ENCODE measurements around the gene ANKRD10.

The ANKRD10 gene

GRCh38 chr13:110869231-110869804 is 45.6 kb downstream of the ANKRD10 start:
- no peak for DNase-seq (ENCODE audit: extremely low read depth, insufficient read length)
- no peak overlapping the region for H3K4me3 ChIP-seq (replicated peaks; ENCODE audit: low read depth, low read length)
- peaks cover 1% of the 10 kb centered on the region; the same call in 1 of the 2 replicates for H3K27me3 ChIP-seq (replicated peaks; ENCODE audit: control insufficient read depth, insufficient read depth, low read length)
- TF ChIP-seq, protein P1, sequence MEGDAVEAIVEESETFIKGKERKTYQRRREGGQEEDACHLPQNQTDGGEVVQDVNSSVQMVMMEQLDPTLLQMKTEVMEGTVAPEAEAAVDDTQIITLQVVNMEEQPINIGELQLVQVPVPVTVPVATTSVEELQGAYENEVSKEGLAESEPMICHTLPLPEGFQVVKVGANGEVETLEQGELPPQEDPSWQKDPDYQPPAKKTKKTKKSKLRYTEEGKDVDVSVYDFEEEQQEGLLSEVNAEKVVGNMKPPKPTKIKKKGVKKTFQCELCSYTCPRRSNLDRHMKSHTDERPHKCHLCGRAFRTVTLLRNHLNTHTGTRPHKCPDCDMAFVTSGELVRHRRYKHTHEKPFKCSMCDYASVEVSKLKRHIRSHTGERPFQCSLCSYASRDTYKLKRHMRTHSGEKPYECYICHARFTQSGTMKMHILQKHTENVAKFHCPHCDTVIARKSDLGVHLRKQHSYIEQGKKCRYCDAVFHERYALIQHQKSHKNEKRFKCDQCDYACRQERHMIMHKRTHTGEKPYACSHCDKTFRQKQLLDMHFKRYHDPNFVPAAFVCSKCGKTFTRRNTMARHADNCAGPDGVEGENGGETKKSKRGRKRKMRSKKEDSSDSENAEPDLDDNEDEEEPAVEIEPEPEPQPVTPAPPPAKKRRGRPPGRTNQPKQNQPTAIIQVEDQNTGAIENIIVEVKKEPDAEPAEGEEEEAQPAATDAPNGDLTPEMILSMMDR (IDR thresholded peaks at IDR 0.05; ENCODE audit: insufficient read depth, low read length, poor library complexity, severe bottlenecking), result no peak
- H3K36me3 ChIP-seq (ENCODE audit: control insufficient read depth, insufficient read depth, low read length), result no peaks in the 10 kb centered on the region

DNA sequence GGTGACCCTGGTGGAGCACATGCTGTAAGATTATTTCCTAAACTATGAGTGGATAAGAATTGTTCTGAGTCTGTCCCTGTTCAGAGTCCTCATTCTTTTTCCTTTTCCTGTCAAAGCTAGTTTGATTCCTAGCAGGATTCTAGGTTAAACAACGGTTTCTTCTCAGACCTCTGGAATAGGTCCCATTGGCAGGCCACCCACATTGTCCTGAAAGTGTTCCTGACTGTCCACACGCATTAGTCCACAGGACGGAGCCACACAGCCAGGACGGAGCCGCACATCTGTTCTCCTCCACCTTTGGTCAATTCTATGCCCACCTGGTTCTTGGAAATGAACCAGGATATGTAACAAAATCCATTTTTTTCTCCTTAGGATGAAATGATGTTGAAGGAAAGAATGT is 46.1 kb downstream of the ANKRD10 start:
- TF ChIP-seq, protein P1 (IDR thresholded peaks at IDR 0.05; ENCODE audit: insufficient read depth, low read length, poor library complexity, severe bottlenecking), result no peak
- Histone ChIP-seq H3K36me3 (ENCODE audit: control insufficient read depth, insufficient read depth, low read length) (no peaks in the 10 kb centered on the region), H3K4me3 (replicated peaks; ENCODE audit: low read depth, low read length) (no peak overlapping the region), H3K27me3 (replicated peaks; ENCODE audit: control insufficient read depth, insufficient read depth, low read length) (peaks cover 1% of the 10 kb centered on the region; the same call in 1 of the 2 replicates)
- no peak for DNase-seq (ENCODE audit: extremely low read depth, insufficient read length)

DNA sequence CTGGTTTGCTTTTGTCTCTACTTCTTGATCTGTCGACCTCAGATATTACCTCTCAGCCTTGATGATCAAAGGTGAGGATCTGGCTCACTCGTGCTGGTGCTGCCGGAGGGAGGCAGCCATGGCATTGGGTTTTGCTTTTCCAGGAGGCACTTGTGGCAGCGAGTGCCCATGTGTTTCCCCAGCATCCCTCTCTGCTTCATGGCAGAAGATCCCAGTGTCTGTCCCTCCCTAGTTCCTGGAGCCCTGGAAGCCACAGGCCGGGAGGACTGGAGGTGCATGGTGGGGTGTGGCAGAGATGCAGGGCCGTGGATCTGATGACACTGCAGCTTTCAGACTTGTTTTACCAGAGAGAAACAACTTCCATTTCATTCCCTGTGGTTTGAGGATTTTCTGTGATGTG is 47.5 kb downstream of the ANKRD10 start:
- Histone ChIP-seq H3K27me3 (replicated peaks; ENCODE audit: control insufficient read depth, insufficient read depth, low read length) (peaks cover 1% of the 10 kb centered on the region; the same call in 1 of the 2 replicates), H3K36me3 (ENCODE audit: control insufficient read depth, insufficient read depth, low read length) (no peaks in the 10 kb centered on the region), H3K4me3 (replicated peaks; ENCODE audit: low read depth, low read length) (no peak overlapping the region)
- TF ChIP-seq, protein P1 (IDR thresholded peaks at IDR 0.05; ENCODE audit: insufficient read depth, low read length, poor library complexity, severe bottlenecking), result no peak
- no peak for DNase-seq (ENCODE audit: extremely low read depth, insufficient read length)

- no peaks in the 10 kb centered on the region for H3K36me3 ChIP-seq (ENCODE audit: control insufficient read depth, insufficient read depth, low read length)
- DNase-seq (ENCODE audit: extremely low read depth, insufficient read length), result no peak
- H3K4me3 ChIP-seq (replicated peaks; ENCODE audit: low read depth, low read length), result no peak overlapping the region
- TF ChIP-seq, protein P1 (IDR thresholded peaks at IDR 0.05; ENCODE audit: insufficient read depth, low read length, poor library complexity, severe bottlenecking), result no peak
- H3K27me3 ChIP-seq (replicated peaks; ENCODE audit: control insufficient read depth, insufficient read depth, low read length), result peaks cover 1% of the 10 kb centered on the region; the same call in 1 of the 2 replicates
Measured at GRCh38 chr13:110866491-110867170, 48.2 kb downstream of the ANKRD10 start.

- Histone ChIP-seq H3K27me3 (replicated peaks; ENCODE audit: control insufficient read depth, insufficient read depth, low read length) (no peaks in the 10 kb centered on the region; the same call in 1 of the 2 replicates), H3K36me3 (ENCODE audit: control insufficient read depth, insufficient read depth, low read length) (no peaks in the 10 kb centered on the region), H3K4me3 (replicated peaks; ENCODE audit: low read depth, low read length) (no peak overlapping the region)
- no peak for DNase-seq (ENCODE audit: extremely low read depth, insufficient read length)
- TF ChIP-seq, protein P1 (IDR thresholded peaks at IDR 0.05; ENCODE audit: insufficient read depth, low read length, poor library complexity, severe bottlenecking), result no peak
Measured at GRCh38 chr13:110863685-110864084, 51.2 kb downstream of the ANKRD10 start.
